Measurements from ENCODE around the gene PLIN5. TPM values are rescaled to one million over a fixed set of nuclear protein-coding genes. Genes with fewer than 3 reads are reported as not detected.

Gene PLIN5
- total RNA-seq, 1 donor from 2014 or later, result 17.1 TPM

GRCh38 chr19:4483385-4483784, 51.6 kb downstream of the PLIN5 start:
- no peak for TF ChIP-seq CTCF (IDR thresholded peaks at IDR 0.05)
- H3K27me3 ChIP-seq, result no peaks in the 10 kb centered on the region
- H3K9me3 ChIP-seq, result no peaks in the 10 kb centered on the region
- no peak overlapping the region for H3K4me3 ChIP-seq
- H3K4me1 ChIP-seq, result no peaks in the 10 kb centered on the region
- intact Hi-C loops (cut with DNase I), result no loop called here
- H3K27ac ChIP-seq, result no peak overlapping the region
- peaks cover 11 to 40% of the 10 kb centered on the region in 2 donors for H3K36me3 ChIP-seq
- DNase-seq (ENCODE audit: low spot score in 2 of 2), result no peak

GRCh38 chr19:4482721-4483364, 52.2 kb downstream of the PLIN5 start:
- Histone ChIP-seq H3K4me3 (no peak overlapping the region), H3K9me3 (no peaks in the 10 kb centered on the region), H3K27me3 (no peaks in the 10 kb centered on the region), H3K27ac (no peak overlapping the region), H3K4me1 (no peaks in the 10 kb centered on the region), H3K36me3 (peaks cover 5 to 38% of the 10 kb centered on the region in 2 donors)
- intact Hi-C loops (cut with DNase I), result no loop called here
- no peak for TF ChIP-seq CTCF (IDR thresholded peaks at IDR 0.05)
- no peak for DNase-seq (ENCODE audit: low spot score in 2 of 2)

GRCh38 chr19:4477034-4477801, 57.8 kb downstream of the PLIN5 start:
- no peak for DNase-seq (ENCODE audit: low spot score in 2 of 2)
- Histone ChIP-seq H3K27ac (no peak overlapping the region), H3K9me3 (no peaks in the 10 kb centered on the region), H3K4me3 (no peak overlapping the region), H3K36me3 (peaks cover 20 to 43% of the 10 kb centered on the region in 2 donors), H3K4me1 (peaks cover 7 to 24% of the 10 kb centered on the region in 2 donors), H3K27me3 (no peaks in the 10 kb centered on the region)
- TF ChIP-seq CTCF (IDR thresholded peaks at IDR 0.05), result no peak
- intact Hi-C loops (cut with DNase I), result no loop called here

GRCh38 chr19:4474514-4475022, 60.5 kb downstream of the PLIN5 start:
- Histone ChIP-seq H3K27ac (no peak overlapping the region), H3K27me3 (no peaks in the 10 kb centered on the region), H3K4me3 (peak overlapping the region; percentile 1 to 100), H3K4me1 (peaks cover 7 to 28% of the 10 kb centered on the region in 2 donors), H3K9me3 (no peaks in the 10 kb centered on the region), H3K36me3 (peaks cover 20 to 27% of the 10 kb centered on the region in 2 donors)
- intact Hi-C loops (cut with DNase I), result loop anchor here (5.0 kb wide), 2 partner anchors 72 to 227 kb away; partner anchors contain the start of genes CHAF1A, SH3GL1 and YJU2
- DNase-seq (ENCODE audit: low spot score in 2 of 2), result no peak
- no peak for TF ChIP-seq CTCF (IDR thresholded peaks at IDR 0.05)

- Histone ChIP-seq H3K36me3 (peaks cover 20 to 27% of the 10 kb centered on the region in 2 donors), H3K27me3 (no peaks in the 10 kb centered on the region), H3K9me3 (no peaks in the 10 kb centered on the region), H3K4me3 (peak overlapping the region; percentile 94 to 100), H3K27ac (no peak overlapping the region), H3K4me1 (peaks cover 7 to 28% of the 10 kb centered on the region in 2 donors)
- TF ChIP-seq CTCF (IDR thresholded peaks at IDR 0.05), result no peak
- intact Hi-C loops (cut with DNase I), result loop anchor here (5.0 kb wide), 2 partner anchors 72 to 227 kb away; partner anchors contain the start of genes CHAF1A, SH3GL1 and YJU2
- DNase-seq (ENCODE audit: low spot score in 2 of 2), result no peak
Observed at GRCh38 chr19:4473763-4474513, 61.1 kb downstream of the PLIN5 start.
